ENCODE measurements around the gene ADGRV1. TPM values are rescaled to one million over a fixed set of nuclear protein-coding genes. Genes with fewer than 3 reads are reported as not detected.
"Not testable (repeated sequence)": the region's sequence is repeated elsewhere in the genome, so short reads cannot be mapped to it uniquely, and the experiment has no call there.

The ADGRV1 gene
- total RNA-seq, 1 experiment from 2014 or later = 1.8 TPM

GRCh38 chr5:90549223-90549622 is 9.4 kb upstream of the ADGRV1 start:
- DNase-seq (ENCODE audit: extremely low read depth, low read depth) = no peak

DNA sequence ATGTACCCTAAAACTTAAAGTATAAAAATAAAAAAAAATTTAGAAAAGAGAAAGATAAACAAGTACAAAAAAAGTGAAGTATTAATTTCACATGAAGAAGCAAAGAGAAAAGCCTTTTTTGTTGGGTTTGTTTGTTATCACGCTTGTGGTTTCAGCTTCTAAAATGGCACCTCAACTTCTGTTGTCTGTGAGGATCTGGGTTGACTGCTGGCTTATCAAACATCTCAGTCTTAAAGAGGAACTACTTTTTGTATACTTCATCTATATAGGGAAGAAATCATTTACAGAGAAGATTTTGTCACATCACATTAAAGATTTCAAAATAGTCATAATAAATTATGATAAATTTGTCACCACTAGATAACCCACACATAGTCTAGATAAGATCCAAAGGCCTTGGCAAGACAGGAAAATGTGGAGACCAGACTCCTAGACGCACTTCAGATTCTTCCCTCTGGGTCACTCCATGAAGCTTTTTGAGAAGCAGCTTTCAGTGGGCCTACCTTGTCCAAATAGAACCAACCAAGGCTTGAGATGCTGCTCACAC is 8.8 kb upstream of the ADGRV1 start:
- DNase-seq (ENCODE audit: extremely low read depth, low read depth) = no peak

GRCh38 chr5:90550963-90551362 is 7.6 kb upstream of the ADGRV1 start:
- DNase-seq (ENCODE audit: extremely low read depth, low read depth) = no peak

GRCh38 chr5:90551376-90551775 is 7.2 kb upstream of the ADGRV1 start:
- DNase-seq (ENCODE audit: extremely low read depth, low read depth) = no peak

DNA sequence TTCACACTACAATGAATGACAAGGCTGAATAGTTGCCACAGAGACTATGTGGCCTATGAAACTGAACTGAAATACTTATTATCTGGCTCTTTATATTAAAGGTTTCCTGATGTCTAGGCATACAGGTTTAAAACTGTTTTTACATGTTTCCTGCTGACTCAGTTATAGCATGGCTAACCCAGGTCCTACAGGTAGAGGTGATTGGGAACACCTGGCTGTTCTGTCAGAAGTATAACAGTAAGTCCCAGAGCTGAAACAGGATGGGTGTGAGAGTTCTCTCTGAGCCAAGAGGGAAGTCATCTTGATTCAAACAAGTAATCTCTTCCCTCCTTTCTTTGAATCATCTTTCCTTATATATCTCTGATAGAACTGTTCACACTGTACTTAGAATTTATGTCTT is 4.9 kb upstream of the ADGRV1 start:
- no peak for DNase-seq (ENCODE audit: extremely low read depth, low read depth)

DNA sequence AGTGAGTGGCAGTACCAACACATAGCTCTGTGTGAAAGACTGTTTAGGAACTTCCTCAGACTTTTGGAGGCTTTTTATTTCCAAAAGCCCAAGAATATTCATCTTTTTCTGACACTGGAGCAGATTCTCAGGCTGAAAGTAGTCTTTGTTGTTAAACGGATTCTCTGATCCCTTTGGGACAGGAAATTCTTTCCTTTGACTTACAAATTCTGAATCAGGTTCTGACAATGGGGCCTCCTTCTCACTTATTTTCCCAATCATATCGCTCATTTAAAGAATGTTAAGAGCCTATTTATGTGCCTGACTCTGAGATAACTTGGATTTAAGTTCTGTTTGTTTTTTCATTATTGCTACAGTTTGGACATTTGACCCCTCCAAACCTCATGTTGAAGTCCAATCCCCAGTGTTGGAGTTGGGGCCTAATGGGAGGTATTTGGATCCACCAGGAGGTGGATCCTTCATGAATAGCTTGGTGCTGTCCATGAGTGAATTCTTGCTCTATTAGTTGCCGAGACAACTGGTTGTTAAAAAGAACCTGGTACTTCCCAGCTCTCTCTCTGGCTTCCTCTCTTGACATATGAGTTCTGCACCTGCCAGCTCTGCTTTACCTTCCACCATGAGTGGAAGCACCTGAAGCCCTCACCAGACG is 4.1 kb upstream of the ADGRV1 start:
- no peak for DNase-seq (ENCODE audit: extremely low read depth, low read depth)

- DNase-seq (ENCODE audit: extremely low read depth, low read depth) = no peak
Measured at GRCh38 chr5:90555666-90556065, 2.9 kb upstream of the ADGRV1 start.

DNA sequence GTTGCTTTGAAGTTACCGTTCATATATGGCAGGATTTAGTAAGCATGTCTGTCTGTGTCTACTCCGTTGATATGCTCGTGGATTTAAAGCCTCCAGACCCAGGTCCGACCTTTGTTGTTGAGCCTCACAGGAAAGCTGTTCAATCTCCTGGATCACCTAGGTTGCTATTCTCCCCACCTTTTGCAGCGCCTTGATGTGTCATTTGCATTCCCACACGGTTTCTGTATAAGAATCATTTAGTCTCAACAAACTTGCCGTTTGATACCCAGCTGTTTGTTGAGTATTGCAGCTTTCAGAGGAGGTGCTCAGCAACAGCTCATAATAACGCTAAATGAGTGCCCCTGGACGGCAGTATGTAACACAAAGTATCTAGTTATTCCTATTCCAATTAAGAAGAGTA is 1.2 kb upstream of the ADGRV1 start:
- no peak for DNase-seq (ENCODE audit: extremely low read depth, low read depth)

DNA sequence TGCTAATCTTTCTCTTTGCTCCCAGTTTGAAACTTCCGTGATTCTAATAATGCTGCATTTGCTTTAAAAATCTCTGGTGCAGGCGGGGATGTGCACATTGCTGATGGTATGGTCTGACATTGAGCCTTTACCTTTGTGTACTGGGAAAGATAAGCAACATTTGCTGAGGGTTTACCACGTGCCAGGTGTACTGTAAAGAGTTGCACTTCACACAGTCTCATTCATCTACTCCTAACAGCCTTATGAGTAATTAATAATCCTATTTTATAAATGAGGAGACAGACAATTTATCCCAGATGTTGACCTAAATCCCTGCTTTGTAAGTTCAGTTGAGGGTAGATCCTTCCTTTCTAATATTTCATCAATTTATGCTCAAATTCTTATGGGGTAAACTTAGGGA is 726 bp upstream of the ADGRV1 start:
- no peak for DNase-seq (ENCODE audit: extremely low read depth, low read depth)

GRCh38 chr5:90560771-90561170 is 2.2 kb downstream of the ADGRV1 start:
- DNase-seq (ENCODE audit: extremely low read depth, low read depth) = no peak

DNA sequence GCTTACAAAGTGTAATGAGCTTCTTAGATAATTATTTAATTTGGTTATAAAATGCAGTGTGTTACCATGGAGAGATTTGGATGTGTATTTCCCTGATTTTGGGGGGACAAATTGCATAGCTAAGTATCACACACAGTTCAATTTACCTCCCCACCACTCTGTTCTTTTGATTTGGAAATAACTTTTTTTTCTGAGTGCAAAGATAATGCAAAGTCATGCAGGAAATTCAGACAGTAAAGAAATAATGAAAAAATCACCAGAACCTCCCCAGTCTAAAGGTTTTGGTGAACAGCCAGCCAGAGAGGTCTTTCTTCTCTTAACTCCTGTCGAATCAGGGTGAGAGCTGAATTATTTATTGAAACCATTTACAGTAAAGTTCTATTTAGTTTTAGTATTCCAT is 3.2 kb downstream of the ADGRV1 start:
- DNase-seq (ENCODE audit: extremely low read depth, low read depth) = no peak

- DNase-seq (ENCODE audit: extremely low read depth, low read depth) = no peak
Measured at GRCh38 chr5:90562341-90562740, 3.7 kb downstream of the ADGRV1 start.

- no peak for DNase-seq (ENCODE audit: extremely low read depth, low read depth)
Measured at GRCh38 chr5:90563108-90563507, 4.5 kb downstream of the ADGRV1 start.

GRCh38 chr5:90565491-90565890 is 6.9 kb downstream of the ADGRV1 start:
- DNase-seq (ENCODE audit: extremely low read depth, low read depth) = no peak

GRCh38 chr5:90569084-90569483 is 10.5 kb downstream of the ADGRV1 start:
- DNase-seq (ENCODE audit: extremely low read depth, low read depth) = no peak

DNA sequence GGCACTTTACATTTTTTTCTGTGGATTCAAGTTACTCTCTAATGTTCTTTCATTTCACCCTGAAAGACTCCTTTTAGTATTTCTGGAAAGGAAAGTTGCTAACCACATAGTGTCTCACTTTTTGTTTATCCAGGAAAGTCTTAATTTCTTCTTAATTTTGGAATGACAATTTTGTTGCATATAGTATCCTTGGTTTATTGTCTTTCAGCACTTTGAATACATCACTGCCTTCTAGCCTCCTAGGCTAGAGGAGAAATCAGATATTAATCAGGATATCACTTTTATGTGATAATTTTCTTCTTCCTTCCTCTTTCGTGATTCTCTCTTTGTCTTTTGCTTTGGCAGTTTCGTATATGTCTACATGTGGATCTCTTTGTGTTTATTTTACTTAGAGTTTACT is 11.4 kb downstream of the ADGRV1 start:
- DNase-seq (ENCODE audit: extremely low read depth, low read depth) = no peak

DNA sequence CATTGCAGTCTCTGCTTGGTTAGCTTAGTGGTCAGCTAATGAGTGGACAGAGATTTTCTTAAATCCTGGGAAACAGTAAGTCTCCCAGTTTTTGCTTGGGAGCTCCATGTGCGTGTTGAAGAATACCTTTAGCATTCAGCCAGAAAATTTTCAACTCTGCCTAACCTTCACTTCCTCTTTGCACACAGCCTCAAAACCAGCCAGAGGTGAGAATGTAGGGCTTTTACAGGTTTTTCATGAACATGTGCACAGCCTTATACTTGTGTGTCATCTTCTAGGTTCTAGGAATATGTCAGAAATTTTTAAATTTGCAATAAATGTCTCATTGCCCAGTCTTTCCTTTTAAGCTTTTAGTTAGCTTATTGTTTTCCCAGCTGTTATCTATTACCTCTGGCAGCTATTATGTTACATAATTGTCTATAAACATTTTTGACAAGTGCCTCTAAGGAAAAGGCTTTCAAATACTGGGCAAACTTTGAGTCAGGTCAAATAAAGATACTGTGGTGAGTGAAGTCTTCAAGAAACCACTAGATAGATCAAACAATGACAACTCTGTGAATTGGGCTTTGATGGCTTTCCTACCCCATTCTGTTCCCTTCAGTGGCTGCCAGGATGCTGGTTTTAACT is 12.7 kb downstream of the ADGRV1 start:
- DNase-seq (ENCODE audit: extremely low read depth, low read depth) = no peak

DNA sequence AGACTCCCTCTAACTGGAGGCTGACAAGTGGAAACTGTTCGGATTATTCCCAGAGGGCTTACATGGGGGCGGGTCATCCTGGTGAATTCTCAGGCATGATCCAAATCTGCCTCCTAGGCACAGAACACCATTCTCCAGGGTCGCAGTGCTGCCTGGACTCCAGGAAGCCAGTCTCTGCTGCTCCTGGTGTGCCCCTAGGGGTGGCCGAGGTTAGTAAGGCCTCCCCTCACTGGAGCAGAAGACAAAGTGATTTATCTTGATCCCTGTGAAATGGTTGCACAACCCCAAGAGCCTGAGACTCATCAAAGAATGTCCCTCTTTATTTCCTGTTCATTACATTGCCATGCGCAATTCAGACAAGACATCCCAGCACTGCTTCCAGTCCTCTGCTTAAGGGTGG is 17.1 kb downstream of the ADGRV1 start:
- DNase-seq (ENCODE audit: extremely low read depth, low read depth) = no peak

GRCh38 chr5:90576566-90576965 is 18.0 kb downstream of the ADGRV1 start:
- DNase-seq (ENCODE audit: extremely low read depth, low read depth) = not testable (repeated sequence)

DNA sequence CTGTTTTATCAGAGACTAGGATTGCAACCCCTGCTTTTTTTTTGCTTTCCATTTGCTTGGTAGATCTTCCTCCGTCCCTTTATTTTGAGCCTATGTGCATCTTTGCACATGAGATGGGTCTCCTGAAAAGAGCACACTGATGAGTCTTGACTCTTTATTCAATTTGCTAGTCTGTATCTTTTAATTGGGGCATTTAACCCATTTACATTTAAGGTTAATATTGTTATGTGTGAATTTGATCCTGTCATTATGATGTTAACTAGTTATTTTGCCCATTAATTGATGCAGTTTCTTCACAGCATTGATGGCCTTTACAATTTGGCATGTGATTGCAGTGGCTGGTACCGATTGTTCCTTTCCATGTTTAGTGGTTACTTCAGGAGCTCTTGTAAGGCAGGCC is 21.3 kb downstream of the ADGRV1 start:
- DNase-seq (ENCODE audit: extremely low read depth, low read depth) = not testable (repeated sequence)

DNA sequence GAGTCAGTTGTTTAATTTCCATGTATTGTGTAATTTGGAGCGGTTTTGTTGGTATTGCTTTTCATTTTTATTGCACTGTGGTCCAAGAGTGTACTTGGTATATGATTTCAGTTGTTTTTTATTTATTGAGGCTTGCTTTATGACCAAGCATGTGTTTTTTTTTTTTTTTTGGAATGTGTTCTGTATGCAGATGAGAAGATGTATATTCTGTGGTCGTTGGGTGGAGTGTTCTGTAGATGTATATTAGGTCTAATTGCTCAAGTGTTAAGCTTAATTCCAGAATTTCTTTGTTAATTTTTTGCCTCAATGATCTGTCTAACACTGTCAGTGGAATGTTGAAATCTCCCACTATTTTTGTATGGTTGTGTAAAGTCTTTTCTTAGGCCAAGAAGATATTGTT is 23.4 kb downstream of the ADGRV1 start:
- no peak for DNase-seq (ENCODE audit: extremely low read depth, low read depth)

DNA sequence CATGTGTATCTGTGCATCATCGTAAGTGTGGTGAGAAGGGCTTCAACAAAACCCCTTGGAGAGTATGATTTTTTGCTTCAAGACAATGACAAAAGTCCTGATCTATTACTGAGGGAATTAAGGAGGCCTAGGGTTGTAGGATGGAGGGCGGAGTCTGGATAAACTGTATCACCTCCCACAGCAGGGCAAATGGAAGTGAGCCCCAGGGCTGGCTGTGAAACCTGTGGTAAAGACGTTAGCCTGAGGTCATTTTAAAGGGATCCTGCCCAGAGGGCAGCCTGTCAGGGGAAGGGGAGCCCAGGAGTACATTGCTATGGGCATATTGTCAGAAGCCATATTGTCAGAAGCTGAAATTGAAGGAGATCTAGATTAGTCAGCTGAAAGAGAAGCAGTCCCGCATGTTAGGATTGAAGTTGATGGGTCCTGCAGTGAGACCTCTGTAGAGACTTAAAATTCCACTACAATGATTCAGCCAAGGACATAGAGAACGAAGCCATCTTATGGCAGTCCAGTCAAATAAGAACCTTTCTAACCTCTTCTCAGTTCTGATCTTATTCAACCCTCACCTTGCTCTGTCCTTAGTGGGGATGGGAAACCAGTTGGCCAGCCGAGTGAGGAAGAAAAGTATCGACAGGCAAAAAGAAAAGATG is 26.9 kb downstream of the ADGRV1 start:
- DNase-seq (ENCODE audit: extremely low read depth, low read depth) = no peak
